ENCODE measurements around the gene SLC23A1.
"Not testable (repeated sequence)": the region's sequence is repeated elsewhere in the genome, so short reads cannot be mapped to it uniquely, and the experiment has no call there.

Gene SLC23A1

GRCh38 chr5:139389701-139390638 is 6.9 kb upstream of the SLC23A1 start, which contains the start of gene MZB1:
Gene MZB1 (minus strand): TSS chr5:139389913. CDS start chr5:139389856, 57 bp downstream.
- DNase-seq (ENCODE audit: low read depth in 2 of 2), result no peak

DNA sequence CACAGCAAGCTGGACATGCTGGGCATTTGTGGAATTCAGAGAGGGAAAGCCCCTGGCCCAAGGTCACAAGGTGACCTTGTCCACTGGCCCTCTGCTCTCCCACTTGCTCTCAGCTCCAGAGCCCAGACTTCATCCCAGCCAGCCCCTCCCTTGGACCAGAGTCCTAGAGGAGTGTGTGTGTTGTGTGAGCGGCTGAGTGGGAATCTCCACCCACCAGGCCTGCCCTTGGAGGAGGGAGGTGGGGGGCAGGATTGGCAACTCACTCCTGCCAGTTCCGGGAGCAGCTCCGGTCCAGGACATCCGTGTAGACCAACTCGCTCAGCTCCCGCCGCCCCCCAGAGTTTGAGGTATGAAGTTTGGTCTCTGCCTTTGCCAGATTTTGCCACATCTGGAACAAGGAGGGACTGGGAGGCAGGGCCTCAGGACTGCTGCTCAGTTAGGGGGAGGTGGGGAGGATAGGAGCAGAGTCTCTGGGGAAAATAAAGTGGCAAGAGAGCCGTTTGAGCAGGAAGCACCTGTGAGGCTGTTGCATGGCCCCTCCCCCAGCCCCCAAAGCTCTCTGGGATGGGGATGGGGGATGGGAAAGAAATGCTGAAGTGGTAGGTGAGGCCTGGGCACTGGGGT is 5.2 kb upstream of the SLC23A1 start:
- DNase-seq (ENCODE audit: low read depth in 2 of 2), result no peak

GRCh38 chr5:139387611-139388197 is 4.6 kb upstream of the SLC23A1 start:
- no peak for DNase-seq (ENCODE audit: low read depth in 2 of 2)

GRCh38 chr5:139386956-139387355 is 3.9 kb upstream of the SLC23A1 start:
- not testable (repeated sequence) for DNase-seq (ENCODE audit: low read depth in 2 of 2)

- no peak for DNase-seq (ENCODE audit: low read depth in 2 of 2)
These were observed 2.9 kb upstream of the SLC23A1 start for GRCh38 chr5:139386050-139386438.

DNA sequence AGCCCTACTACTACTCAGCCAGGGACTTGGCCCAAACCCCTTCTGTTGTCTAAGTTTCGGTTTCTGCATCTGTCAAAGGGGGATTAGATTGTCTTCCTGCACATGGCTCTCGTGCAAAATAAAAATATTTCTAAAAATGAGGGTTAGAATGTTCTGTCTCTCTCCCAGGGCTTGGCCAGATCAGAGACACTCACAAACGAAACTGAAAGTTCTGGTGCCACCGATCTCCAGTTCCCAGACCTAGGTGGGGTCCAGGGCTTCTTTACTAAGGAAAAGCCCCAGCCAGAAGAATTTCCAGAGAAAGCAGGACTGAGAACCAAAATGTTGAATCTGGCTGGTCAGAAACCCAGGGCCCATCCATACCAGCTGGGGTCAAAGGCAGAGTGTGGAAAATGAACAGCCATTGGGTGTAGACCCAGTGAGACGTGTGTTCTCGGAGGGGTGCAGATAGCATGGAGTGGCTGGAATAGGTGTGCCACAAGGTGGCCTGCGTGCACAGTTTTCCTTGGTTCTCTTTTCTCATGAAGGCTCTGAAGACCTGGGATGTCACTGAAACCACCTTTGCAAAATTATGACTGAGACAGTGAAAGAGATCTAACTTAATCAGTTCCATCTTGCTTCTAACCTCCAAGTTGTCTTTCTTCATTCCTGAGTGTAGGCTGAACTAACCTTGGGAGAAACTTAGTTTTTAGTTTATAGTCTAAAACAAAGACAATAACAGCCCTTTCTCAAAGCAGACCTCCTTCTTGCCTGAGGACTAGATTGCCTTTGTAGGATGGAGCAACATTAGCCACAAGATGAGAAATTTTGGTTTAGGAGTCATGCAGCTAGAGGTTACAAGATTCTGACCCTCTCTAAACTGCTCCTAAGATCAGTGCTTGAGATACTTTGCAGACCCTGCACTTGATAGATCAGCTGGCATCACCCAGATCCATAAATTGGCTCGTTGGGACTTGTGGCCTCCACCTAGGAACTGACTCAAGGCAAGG is 2.3 kb upstream of the SLC23A1 start:
- no peak for DNase-seq (ENCODE audit: low read depth in 2 of 2)

GRCh38 chr5:139384591-139385051 is 1.5 kb upstream of the SLC23A1 start:
- no peak for DNase-seq (ENCODE audit: low read depth in 2 of 2)

DNA sequence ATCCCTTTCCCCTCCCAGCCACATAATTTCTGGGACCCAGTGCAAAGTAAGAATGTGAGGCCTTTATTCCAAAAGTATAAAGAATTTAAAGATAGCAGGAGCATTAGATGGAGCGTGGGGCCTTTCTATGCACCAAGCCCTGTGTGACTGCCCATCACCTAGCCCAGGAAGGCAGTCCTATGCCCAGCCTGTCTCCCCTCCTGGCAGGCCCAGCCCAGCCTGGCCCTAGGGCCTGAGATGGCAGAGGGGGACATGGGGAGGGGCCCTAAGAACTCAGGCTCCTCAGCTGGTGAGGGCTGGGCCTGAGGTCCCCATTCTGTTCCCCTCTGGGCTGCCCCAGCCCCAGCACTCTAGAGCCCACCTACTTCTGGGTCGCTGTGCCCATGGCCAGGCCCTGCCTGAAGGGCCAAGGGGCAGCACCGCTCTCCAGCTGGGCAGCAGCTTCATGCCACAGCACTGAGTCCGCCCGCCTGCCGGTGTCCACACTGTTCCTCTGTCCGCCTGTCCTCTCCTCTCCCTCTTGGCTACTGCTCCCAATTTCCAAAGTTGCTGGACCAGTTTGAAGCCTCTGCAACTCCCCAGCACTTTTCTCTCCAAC is 995 bp upstream of the SLC23A1 start:
- no peak for DNase-seq (ENCODE audit: low read depth in 2 of 2)

DNA sequence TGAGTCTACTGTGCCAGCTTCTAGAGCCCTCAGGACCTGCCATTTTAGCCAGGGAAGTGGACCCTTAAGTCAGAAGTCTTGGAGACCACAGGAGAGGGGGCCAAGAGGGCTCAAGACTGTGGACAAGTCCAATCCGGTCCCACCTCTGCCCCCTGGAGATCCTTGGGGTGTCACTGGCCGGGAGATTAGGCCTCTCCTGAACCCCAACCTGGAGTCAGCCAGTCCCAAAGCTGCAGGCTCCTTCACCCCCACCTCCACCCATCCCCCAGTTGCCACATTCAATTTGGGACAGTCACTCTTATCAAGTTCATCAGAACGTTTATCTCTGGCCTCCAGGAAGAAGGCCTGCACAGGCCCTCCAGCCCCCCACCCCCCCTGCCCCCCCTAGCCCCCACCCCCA is 290 bp downstream of the SLC23A1 start:
- no peak for DNase-seq (ENCODE audit: low read depth in 2 of 2)

GRCh38 chr5:139381837-139382761 is 998 bp downstream of the SLC23A1 start:
- DNase-seq (ENCODE audit: low read depth in 2 of 2), result no peak

- DNase-seq (ENCODE audit: low read depth in 2 of 2), result no peak
These were observed 3.3 kb downstream of the SLC23A1 start for GRCh38 chr5:139379626-139380449.

- no peak for DNase-seq (ENCODE audit: low read depth in 2 of 2)
These were observed 4.1 kb downstream of the SLC23A1 start for GRCh38 chr5:139378941-139379361.

DNA sequence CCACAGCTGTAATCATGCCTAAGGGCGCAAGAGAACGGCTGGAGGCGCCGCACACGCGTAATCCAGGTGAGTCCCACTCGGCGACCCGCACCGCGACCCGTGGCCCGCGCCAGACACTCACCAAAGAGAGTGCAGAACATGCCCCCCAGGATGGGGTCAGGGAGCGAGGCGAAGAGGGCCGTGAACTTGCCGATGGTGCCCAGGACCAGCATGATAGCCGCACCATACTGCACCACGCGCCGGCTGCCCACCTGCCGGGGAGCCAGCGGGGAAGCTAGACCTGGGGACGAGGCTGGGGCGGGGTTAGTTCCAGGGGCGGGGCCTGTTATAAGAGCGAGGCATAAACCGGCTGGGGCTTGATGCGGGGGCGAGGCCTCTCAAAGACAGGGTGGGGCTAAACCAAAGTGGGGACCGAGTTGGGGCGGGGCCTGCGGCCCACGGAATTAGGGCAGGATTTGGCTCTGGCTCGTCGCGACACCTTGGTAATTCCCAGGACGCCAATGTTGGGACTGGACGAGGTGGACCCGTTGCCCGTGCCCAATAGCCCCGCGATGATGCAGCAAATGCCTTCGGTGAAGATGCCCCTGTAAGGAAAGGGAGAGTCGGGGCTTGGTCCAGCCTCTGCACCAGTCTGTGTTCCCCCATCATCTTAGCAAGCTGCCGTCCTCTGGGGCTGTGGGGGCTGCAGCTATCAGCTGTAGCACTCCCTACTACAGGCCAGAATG is 4.8 kb downstream of the SLC23A1 start:
- DNase-seq (ENCODE audit: low read depth in 2 of 2), result no peak

- DNase-seq (ENCODE audit: low read depth in 2 of 2), result no peak
These were observed 5.9 kb downstream of the SLC23A1 start for GRCh38 chr5:139377226-139377625.

DNA sequence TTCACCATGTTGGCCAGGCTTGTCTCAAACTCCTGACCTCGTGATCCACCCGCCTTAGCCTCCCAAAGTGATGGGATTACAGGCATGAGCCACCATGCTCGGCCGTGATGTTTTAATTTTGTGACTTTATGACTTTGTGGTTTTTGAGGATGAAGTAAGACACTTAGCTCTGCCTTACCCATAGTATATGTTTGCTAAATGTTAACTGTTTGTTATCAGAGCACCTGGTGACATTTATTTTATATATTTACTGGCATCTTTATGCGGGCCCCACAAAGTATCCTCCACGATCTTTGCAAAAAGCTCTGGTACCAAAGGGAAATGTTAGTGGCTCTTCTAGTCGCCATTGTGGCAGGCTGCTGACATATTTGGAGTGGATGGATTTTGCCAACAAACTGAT is 6.7 kb downstream of the SLC23A1 start:
- no peak for DNase-seq (ENCODE audit: low read depth in 2 of 2)

- no peak for DNase-seq (ENCODE audit: low read depth in 2 of 2)
These were observed 8.2 kb downstream of the SLC23A1 start for GRCh38 chr5:139374909-139375308.

- no peak for DNase-seq (ENCODE audit: low read depth in 2 of 2)
These were observed 11.3 kb downstream of the SLC23A1 start for GRCh38 chr5:139371482-139372435.

Measured in fibroblast of skin of left quadriceps (primary cell).